Measurements from ENCODE around the gene MAU2.
A peak's percentile ranks its signal among the peaks of the same experiment; 100 is the strongest.
"Not testable (repeated sequence)": the region's sequence is repeated elsewhere in the genome, so short reads cannot be mapped to it uniquely, and the experiment has no call there.

MAU2 gene

GRCh38 chr19:19385131-19385895 is 64.7 kb downstream of the MAU2 start:
- peak; percentile 100 for DNase-seq (ENCODE audit: low spot score)

DNA sequence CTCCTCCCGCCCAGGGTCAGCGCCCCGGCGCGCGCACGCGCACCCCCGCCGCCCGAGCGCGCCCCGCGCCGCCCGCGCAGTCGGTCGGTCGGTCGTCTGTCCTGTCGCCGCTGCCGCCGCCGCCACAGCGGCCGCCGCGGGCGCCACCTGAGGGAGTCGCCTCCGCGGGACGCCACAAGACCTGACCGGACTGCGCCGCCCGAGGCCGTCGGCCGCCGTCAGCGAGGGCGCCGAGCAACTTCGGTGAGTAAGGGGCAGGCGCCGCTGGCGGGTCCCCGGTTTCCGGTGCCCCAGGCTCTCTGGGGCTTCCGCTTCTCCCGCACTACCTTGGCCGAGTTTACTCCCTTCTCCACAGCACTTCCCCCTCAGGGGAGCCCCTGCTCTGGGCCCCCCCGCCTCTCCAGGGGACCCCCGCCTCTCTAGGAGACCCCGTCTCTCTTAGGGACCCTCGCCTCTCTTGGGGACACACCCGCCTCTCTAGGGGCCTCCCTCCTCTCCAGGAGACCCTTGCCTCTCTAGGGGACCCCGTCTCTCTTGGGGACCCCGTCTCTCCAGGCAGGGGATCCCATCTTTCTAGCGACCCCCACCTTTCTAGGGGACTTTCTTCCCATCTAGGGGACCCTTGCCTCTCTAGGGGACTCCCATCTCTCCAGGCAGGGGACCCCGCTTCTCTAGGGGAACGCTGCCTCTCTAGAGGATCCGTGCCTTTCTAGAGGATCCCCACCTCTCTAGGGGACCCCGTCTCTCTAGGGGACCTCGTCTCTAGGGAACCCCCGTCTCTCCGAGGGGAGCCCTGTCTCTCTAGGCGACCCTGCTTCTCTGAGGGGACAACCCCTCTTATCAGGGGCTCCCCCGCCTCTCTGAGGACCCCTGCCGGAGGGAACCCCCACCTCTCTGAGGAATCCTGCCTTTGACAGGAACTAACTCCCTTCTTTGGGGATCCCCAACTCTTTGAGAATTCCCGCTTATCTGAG is 65.6 kb downstream of the MAU2 start:
- no peak for DNase-seq (ENCODE audit: low spot score)

DNA sequence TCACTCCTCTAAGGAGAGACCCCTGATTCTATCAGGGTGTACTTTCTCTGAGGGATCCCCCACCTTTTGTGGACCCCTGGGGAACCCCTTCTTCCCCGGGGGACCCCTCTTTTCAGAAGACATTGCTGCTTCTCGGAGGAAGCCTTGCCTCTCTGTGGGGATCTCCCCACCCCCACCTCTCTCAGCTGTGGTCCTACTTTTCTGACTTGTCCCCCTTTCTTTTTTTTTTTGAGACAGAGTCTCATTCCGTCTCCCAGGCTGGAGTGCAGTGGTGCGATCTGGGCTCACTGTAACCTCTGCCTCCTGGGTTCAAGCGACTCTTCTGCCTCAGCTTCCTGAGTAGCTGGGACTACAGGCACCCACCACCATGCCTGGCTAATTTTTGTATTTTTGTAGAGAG is 66.5 kb downstream of the MAU2 start:
- no peak for DNase-seq (ENCODE audit: low spot score)

- DNase-seq (ENCODE audit: low spot score): no peak
Observed at GRCh38 chr19:19388568-19389555, 68.2 kb downstream of the MAU2 start.

- not testable (repeated sequence) for DNase-seq (ENCODE audit: low spot score)
Observed at GRCh38 chr19:19389683-19390082, 69.1 kb downstream of the MAU2 start.

DNA sequence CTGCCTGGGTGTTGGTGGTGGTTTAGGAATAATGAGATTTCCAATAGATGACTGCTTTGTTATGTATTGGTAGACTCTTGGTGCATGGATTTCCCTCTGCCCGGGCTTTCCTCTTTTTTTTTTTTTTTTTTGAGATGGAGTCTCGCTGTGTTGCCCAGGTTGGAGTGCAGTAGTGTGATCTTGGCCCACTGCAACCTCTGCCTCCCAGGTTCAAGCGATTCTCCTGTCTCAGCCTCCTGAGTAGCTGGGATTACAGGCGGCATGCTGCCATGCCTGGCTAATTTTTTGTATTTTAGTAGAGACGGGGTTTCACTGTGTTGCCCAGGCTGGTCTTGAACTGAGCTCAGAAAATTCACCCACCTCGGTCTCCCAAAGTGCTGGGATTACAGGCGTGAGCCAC is 73.7 kb downstream of the MAU2 start:
- not testable (repeated sequence) for DNase-seq (ENCODE audit: low spot score)

- DNase-seq (ENCODE audit: low spot score): no peak
Observed at GRCh38 chr19:19399733-19400433, 79.3 kb downstream of the MAU2 start.

DNA sequence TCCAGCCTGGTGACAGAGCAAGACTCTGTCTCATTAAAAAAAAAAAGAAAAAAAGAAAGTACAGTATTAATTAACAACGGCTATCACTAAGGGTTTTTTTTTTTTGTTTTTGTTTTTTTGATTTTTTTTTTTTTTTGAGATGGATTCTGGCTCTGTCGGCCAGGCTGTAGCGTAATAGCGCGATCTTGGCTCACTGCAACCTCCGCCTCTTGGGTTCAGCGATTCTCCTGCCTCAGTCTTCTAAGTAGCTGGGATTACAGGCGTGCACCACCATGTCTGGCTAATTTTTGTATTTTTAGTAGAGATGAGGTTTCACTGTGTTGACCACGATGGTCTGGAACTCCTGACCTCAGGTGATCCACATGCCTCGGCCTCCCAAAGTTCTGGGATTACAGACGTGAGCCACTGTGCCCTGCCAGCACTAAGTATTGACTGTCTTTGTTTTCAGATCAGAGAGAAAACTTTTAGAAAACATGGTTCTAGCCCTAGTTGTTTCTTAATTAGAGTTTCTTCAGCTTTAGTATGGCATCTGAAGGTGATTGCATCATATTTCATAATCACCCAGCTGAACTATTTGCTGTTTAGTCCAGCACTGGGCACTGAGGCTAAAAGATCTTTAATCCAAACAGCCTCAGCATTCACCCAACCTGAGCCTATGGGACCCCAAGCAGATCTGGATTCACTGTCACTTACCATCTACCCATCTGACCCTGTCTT is 82.2 kb downstream of the MAU2 start:
- no peak for DNase-seq (ENCODE audit: low spot score)

GRCh38 chr19:19403373-19403901 is 82.8 kb downstream of the MAU2 start:
- DNase-seq (ENCODE audit: low spot score): no peak

DNA sequence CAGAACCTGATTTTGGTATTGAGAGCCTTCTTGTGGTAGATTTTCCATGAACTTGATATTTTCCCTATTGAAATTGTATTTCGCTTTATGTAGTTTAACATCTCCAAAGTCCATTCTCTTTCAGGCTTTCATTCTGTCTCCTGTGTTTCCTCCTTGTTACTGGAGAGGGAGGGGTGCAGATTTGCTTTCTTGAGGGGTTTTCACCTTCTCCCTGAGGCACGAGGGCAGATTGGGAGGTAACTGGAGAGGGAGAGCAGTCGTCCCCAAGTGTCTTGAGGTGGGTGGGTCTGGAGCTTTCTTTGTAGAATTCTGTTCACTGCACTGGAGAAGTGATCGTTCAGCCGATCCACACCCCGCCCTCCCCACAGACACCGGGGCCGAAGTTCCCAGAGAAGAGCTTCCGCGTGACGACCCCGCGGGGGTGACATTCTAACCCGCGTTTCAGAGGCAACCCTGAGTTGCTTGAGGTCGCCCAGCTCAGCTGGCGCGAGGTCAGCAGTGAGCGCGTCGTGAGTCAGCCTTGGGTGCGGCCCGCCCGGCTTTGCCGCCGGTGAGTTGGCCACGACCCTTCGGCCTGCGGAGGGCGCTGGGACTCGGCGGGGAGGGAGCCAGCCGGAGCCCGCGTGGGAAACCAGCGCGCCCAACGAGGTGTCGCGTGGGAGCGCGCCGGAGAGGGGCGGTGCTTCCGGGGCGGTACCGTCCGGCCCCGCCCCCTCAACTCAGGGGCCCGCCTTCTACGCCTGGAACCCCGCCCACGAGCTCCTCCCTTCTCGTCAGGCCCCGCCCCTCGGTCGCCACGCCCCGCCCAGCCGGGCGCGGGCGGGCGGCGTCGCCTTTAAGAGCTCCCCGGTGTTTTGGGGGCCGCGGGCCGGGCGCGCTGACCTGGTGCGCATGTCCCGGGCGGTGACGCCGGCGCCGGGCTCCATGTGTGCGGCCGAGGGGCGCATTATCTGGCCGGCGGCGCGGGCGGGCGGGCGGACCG is 84.5 kb downstream of the MAU2 start, which contains the start of gene GATAD2A:
Gene GATAD2A (plus strand): TSS at position 797 of the 982 bp plus-strand sequence. CDS start 59,671 bp downstream, outside the sequence.
- DNase-seq (ENCODE audit: low spot score): peak; percentile 94

- peak; percentile 34 for DNase-seq (ENCODE audit: low spot score)
Observed at GRCh38 chr19:19405971-19406877, 85.6 kb downstream of the MAU2 start.

DNA sequence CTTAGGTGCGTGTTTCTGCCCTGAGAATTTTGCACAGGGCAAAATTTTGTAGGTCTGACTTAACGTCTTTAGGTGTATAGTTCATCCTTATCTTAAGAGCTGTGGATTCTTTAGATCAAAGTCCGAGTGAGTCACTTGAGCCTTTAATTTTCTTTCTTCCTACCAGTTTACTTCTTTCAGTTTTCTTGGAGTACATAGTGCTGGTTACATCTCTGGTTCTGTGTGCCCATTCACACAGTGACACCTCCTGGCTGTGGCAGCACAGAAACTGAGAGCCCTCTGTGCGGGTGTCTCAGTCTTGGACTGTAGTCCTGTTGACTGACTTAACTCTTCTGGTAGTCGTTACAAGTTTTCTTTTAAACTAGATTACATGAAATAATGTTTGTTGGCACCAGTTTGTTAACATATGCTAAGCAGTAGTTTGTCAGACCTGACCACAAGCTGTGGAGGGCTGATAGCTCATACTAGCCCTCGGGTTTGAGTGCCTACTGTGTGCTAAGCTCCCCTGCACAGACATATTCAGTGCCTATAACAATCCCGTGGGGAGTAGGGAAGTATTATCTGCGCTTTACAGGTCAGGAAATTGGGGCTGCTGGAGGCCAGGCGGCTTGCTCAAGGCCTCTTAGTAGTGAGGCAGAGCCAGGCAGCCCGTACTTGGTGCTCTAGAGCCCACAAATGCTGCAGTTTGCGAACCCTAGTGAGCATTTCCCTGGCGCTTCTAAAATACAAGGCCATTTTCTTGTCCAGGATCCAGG is 86.4 kb downstream of the MAU2 start:
- DNase-seq (ENCODE audit: low spot score): peak; percentile 64

GRCh38 chr19:19407633-19407930 is 87.0 kb downstream of the MAU2 start:
- no peak for DNase-seq (ENCODE audit: low spot score)
